Measurements from ENCODE around the gene GALM.

Gene GALM

GRCh38 chr2:38716185-38716584 lies 50.3 kb downstream of the GALM start:
- DNase-seq (ENCODE audit: low spot score): no peak
- no peak for TF ChIP-seq CTCF (IDR thresholded peaks at IDR 0.05; ENCODE audit: borderline replicate concordance, control extremely low read depth, extremely low read depth, insufficient read depth, missing control alignments)
- in situ Hi-C loops (cut with MboI; ENCODE audit: low sequenced_read_pairs, unreplicated experiment): no loop called here

DNA sequence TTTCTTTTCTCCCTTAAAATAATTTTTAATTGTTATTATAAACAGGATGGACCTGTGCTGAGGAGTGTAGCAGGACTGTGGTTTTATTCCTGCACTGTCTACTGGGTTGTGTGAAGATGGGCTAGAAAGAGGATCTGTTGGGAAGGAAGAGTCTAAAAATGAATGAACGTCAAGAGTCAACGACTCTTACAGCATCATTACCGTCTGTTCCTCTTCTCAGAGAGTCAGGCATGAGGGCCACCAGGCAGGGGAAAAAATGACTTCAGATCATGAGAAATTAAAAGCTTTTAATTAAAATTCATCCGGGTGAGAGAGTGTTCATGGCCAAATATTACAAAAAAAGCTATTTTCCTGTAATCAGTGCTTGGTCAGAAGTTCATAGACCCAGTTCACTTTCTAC lies 52.7 kb downstream of the GALM start:
- no peak for DNase-seq (ENCODE audit: low spot score)
- in situ Hi-C loops (cut with MboI; ENCODE audit: low sequenced_read_pairs, unreplicated experiment): no loop called here
- TF ChIP-seq CTCF (IDR thresholded peaks at IDR 0.05; ENCODE audit: borderline replicate concordance, control extremely low read depth, extremely low read depth, insufficient read depth, missing control alignments): no peak

DNA sequence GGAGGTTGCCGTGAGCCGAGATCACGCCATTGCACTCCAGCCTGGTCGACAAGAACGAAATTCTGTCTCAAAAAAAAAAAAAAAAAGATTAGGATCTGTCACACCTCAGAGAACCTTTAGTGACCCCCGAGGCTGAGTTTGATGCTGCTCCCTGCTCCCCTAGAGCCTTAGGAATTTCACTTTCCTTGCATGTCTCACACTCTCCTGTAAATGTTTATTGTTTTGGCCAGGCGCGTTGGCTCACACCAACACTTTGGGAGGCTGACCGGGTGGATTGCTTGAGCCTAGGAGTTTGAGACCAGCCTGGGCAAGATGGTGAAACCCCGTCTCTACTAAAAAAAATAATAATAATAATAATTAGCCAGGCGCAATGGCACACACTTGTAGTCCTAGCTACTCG lies 53.8 kb downstream of the GALM start:
- no peak for DNase-seq (ENCODE audit: low spot score)
- in situ Hi-C loops (cut with MboI; ENCODE audit: low sequenced_read_pairs, unreplicated experiment): loop anchor here (10.0 kb wide), 1 partner anchor 115 kb away; the partner anchor contains the start of gene HNRNPLL
- TF ChIP-seq CTCF (IDR thresholded peaks at IDR 0.05; ENCODE audit: borderline replicate concordance, control extremely low read depth, extremely low read depth, insufficient read depth, missing control alignments): no peak

GRCh38 chr2:38720613-38721241 lies 54.8 kb downstream of the GALM start:
- DNase-seq (ENCODE audit: low spot score): no peak
- TF ChIP-seq CTCF (IDR thresholded peaks at IDR 0.05; ENCODE audit: borderline replicate concordance, control extremely low read depth, extremely low read depth, insufficient read depth, missing control alignments): no peak
- in situ Hi-C loops (cut with MboI; ENCODE audit: low sequenced_read_pairs, unreplicated experiment): loop anchor here (10.0 kb wide), 1 partner anchor 116 kb away; the partner anchor contains the start of gene HNRNPLL

GRCh38 chr2:38722271-38723061 lies 56.6 kb downstream of the GALM start:
- DNase-seq (ENCODE audit: low spot score): peak; percentile 58
- TF ChIP-seq CTCF (IDR thresholded peaks at IDR 0.05; ENCODE audit: borderline replicate concordance, control extremely low read depth, extremely low read depth, insufficient read depth, missing control alignments): no peak
- in situ Hi-C loops (cut with MboI; ENCODE audit: low sequenced_read_pairs, unreplicated experiment): loop anchor here (10.0 kb wide), 1 partner anchor 118 kb away; the partner anchor contains the start of gene HNRNPLL

GRCh38 chr2:38723173-38723572 lies 57.3 kb downstream of the GALM start:
- in situ Hi-C loops (cut with MboI; ENCODE audit: low sequenced_read_pairs, unreplicated experiment): loop anchor here (10.0 kb wide), 1 partner anchor 118 kb away; the partner anchor contains the start of gene HNRNPLL
- peak; percentile 47 for DNase-seq (ENCODE audit: low spot score)
- TF ChIP-seq CTCF (IDR thresholded peaks at IDR 0.05; ENCODE audit: borderline replicate concordance, control extremely low read depth, extremely low read depth, insufficient read depth, missing control alignments): no peak
